Measurements from ENCODE around the gene SH3RF3.

- TF ChIP-seq JUND (IDR thresholded peaks at IDR 0.05; ENCODE audit: low read depth, low read length) = no peak
- TF ChIP-seq, protein P1, sequence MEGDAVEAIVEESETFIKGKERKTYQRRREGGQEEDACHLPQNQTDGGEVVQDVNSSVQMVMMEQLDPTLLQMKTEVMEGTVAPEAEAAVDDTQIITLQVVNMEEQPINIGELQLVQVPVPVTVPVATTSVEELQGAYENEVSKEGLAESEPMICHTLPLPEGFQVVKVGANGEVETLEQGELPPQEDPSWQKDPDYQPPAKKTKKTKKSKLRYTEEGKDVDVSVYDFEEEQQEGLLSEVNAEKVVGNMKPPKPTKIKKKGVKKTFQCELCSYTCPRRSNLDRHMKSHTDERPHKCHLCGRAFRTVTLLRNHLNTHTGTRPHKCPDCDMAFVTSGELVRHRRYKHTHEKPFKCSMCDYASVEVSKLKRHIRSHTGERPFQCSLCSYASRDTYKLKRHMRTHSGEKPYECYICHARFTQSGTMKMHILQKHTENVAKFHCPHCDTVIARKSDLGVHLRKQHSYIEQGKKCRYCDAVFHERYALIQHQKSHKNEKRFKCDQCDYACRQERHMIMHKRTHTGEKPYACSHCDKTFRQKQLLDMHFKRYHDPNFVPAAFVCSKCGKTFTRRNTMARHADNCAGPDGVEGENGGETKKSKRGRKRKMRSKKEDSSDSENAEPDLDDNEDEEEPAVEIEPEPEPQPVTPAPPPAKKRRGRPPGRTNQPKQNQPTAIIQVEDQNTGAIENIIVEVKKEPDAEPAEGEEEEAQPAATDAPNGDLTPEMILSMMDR (IDR thresholded peaks at IDR 0.05 in 2 of 3, conservative IDR thresholded peaks at IDR 0.05 in 1 of 3; ENCODE audit: control insufficient read depth in 2 of 3, extremely low read depth in 1 of 3, insufficient read depth in 1 of 3, low read depth in 3 of 3, low read length in 3 of 3) = no peak
- TF ChIP-seq YY1 (IDR thresholded peaks at IDR 0.05; ENCODE audit: low read depth, low read length) = no peak
- TF ChIP-seq NRF1 (conservative IDR thresholded peaks at IDR 0.05; ENCODE audit: low read depth, low read length) = no peak
- TF ChIP-seq CHD2 (IDR thresholded peaks at IDR 0.05; ENCODE audit: borderline replicate concordance, low read depth, low read length) = no peak
- TF ChIP-seq TAF1 (IDR thresholded peaks at IDR 0.05; ENCODE audit: borderline replicate concordance, low read depth, low read length) = no peak
- no peak for TF ChIP-seq POLR2AphosphoS5 (IDR thresholded peaks at IDR 0.05; ENCODE audit: low read length)
- no peak for TF ChIP-seq POLR2A (IDR thresholded peaks at IDR 0.05; ENCODE audit: low read depth, low read length)
- TF ChIP-seq FOXK2 (IDR thresholded peaks at IDR 0.05) = no peak
- TF ChIP-seq ZNF384 (IDR thresholded peaks at IDR 0.05; ENCODE audit: borderline replicate concordance, low read depth, low read length) = no peak
- no peak for TF ChIP-seq SPI1 (IDR thresholded peaks at IDR 0.05; ENCODE audit: borderline replicate concordance, insufficient read depth, low read depth, low read length)
- TF ChIP-seq EGR1 (IDR thresholded peaks at IDR 0.05; ENCODE audit: borderline replicate concordance in 1 of 2, low read depth in 2 of 2, low read length in 2 of 2) = no peak
Observed at GRCh38 chr2:109214651-109215371, 85.8 kb downstream of the SH3RF3 start.

All from GM12878 (cell line).